HEK293T (cell line): ENCODE measurements around the gene RPE65.

Source experiments
- FOXK2 ChIP-seq: fragments of 450-650 bp; IDR thresholded peaks from 2 replicates; pipeline ENCODE4 v1.6.1; 2016; ENCODE audit warnings: mild to moderate bottlenecking
- FOXM1 ChIP-seq: fragments of 450-650 bp; IDR thresholded peaks from 2 replicates; pipeline ENCODE4 v1.6.1; 2017; ENCODE audit warnings: mild to moderate bottlenecking, borderline replicate concordance
- LEF1 ChIP-seq: fragments of 450-650 bp; IDR thresholded peaks from 2 replicates; pipeline ENCODE4 v1.6.1; 2017; ENCODE audit warnings: mild to moderate bottlenecking, borderline replicate concordance
- SP1 ChIP-seq: fragments of 450-650 bp; IDR thresholded peaks from 2 replicates; pipeline ENCODE4 v1.6.1; 2017
- TARDBP ChIP-seq: fragments of 450-650 bp; IDR thresholded peaks from 2 replicates; pipeline ENCODE4 v1.6.1; 2016
- ZNF384 ChIP-seq: fragments of 450-650 bp; IDR thresholded peaks from 2 replicates; pipeline ENCODE4 v1.6.1; 2016

- TF ChIP-seq FOXK2 = no peak
- no peak for TF ChIP-seq FOXM1
- TF ChIP-seq SP1 = no peak
- TF ChIP-seq TARDBP = no peak
- no peak for TF ChIP-seq ZNF384
- no peak for TF ChIP-seq LEF1
These were observed 23.3 kb upstream of the RPE65 start for GRCh38 chr1:68473060-68473459.
